ENCODE data around the gene CAPN12. TPM values are rescaled to one million over a fixed set of nuclear protein-coding genes. Genes with fewer than 3 reads are reported as not detected.

Gene CAPN12
- total and polyA plus RNA-seq, 10 of the 15 experiments (the other 5 are each of a cell fraction or from before 2014, with no cell fraction given) = 0.64 to 4.6 (median 2.0) TPM

GRCh38 chr19:38685666-38686529 lies 58.4 kb downstream of the CAPN12 start (continued):
- TF ChIP-seq CEBPZ (IDR thresholded peaks at IDR 0.05; ENCODE audit: low read depth, low read length) (no peak), CREM (IDR thresholded peaks at IDR 0.05; ENCODE audit: low read depth) (no peak), CEBPB (IDR thresholded peaks at IDR 0.05; ENCODE audit: borderline replicate concordance in 1 of 2, low read depth in 2 of 2, low read length in 2 of 2) (no peak), BCL3 (IDR thresholded peaks at IDR 0.05; ENCODE audit: borderline replicate concordance, insufficient read depth, low read depth, low read length, poor library complexity, severe bottlenecking) (no peak), ZBTB40 (IDR thresholded peaks at IDR 0.05; ENCODE audit: borderline replicate concordance) (no peak), ASH2L (IDR thresholded peaks at IDR 0.05; ENCODE audit: borderline replicate concordance, low read depth) (no peak), PKNOX1 (IDR thresholded peaks at IDR 0.05) (no peak), RAD21 (IDR thresholded peaks at IDR 0.05; ENCODE audit: insufficient read depth, low read depth, low read length) (0 out of 2 replicates have a peak, but pooled peaks have one; percentile 3), CREB1 (IDR thresholded peaks at IDR 0.05; ENCODE audit: low read depth) (peak; percentile 17; the same call in 1 of the 2 replicates), PRDM15 (CRISPR knock-in tag; IDR thresholded peaks at IDR 0.05) (no peak)

Data from GM12878 (cell line).